ENCODE measurements around the gene GPSM1. TPM values are rescaled to one million over a fixed set of nuclear protein-coding genes. Genes with fewer than 3 reads are reported as not detected.

The GPSM1 gene
- total and polyA plus RNA-seq, 9 of the 15 experiments (the other 6 are each of a cell fraction or from before 2014, with no cell fraction given): 0.04 to 14.2 (median 3.1) TPM

DNA sequence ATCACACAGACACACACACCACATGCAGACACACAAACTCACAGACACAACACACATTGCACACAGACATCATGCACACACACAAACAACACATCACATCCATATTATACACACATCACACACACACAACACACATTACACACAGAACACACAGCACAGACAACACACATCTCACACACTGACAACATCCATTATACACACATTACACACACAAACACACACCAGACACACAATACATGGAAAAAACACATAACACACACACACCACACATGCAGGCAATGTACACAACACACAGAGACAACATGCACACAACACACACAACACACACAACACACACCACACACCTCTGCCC, 18.7 kb upstream of the GPSM1 start (continued):
- TF ChIP-seq, protein P1, sequence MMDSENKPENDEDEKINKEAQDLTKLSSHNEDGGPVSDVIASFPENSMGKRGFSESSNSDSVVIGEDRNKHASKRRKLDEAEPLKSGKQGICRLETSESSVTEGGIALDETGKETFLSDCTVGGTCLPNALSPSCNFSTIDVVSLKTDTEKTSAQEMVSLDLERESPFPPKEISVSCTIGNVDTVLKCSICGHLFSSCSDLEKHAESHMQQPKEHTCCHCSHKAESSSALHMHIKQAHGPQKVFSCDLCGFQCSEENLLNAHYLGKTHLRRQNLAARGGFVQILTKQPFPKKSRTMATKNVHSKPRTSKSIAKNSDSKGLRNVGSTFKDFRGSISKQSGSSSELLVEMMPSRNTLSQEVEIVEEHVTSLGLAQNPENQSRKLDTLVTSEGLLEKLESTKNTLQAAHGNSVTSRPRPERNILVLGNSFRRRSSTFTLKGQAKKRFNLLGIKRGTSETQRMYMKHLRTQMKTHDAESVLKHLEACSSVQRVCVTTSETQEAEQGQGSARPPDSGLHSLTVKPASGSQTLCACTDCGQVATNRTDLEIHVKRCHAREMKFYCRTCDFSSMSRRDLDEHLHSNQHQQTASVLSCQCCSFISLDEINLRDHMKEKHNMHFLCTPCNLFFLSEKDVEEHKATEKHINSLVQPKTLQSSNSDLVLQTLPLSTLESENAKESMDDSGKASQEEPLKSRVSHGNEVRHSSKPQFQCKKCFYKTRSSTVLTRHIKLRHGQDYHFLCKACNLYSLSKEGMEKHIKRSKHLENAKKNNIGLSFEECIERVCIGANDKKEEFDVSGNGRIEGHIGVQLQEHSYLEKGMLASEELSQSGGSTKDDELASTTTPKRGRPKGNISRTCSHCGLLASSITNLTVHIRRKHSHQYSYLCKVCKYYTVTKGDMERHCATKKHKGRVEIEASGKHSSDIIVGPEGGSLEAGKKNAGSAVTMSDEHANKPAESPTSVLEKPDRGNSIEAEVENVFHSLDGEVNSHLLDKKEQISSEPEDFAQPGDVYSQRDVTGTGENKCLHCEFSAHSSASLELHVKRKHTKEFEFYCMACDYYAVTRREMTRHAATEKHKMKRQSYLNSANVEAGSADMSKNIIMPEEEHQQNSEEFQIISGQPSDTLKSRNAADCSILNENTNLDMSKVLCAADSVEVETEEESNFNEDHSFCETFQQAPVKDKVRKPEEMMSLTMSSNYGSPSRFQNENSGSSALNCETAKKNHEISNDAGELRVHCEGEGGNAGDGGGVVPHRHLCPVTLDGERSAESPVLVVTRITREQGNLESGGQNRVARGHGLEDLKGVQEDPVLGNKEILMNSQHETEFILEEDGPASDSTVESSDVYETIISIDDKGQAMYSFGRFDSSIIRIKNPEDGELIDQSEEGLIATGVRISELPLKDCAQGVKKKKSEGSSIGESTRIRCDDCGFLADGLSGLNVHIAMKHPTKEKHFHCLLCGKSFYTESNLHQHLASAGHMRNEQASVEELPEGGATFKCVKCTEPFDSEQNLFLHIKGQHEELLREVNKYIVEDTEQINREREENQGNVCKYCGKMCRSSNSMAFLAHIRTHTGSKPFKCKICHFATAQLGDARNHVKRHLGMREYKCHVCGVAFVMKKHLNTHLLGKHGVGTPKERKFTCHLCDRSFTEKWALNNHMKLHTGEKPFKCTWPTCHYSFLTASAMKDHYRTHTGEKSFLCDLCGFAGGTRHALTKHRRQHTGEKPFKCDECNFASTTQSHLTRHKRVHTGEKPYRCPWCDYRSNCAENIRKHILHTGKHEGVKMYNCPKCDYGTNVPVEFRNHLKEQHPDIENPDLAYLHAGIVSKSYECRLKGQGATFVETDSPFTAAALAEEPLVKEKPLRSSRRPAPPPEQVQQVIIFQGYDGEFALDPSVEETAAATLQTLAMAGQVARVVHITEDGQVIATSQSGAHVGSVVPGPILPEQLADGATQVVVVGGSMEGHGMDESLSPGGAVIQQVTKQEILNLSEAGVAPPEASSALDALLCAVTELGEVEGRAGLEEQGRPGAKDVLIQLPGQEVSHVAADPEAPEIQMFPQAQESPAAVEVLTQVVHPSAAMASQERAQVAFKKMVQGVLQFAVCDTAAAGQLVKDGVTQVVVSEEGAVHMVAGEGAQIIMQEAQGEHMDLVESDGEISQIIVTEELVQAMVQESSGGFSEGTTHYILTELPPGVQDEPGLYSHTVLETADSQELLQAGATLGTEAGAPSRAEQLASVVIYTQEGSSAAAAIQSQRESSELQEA (IDR thresholded peaks at IDR 0.05; ENCODE audit: low read depth): 0 out of 2 replicates have a peak, but pooled peaks have one; percentile 7
- no peak for TF ChIP-seq NUFIP1 (IDR thresholded peaks at IDR 0.05; ENCODE audit: partially characterized antibody)

All from K562 (cell line).